WERI-Rb-1 (cell line): ENCODE data around the gene VDR.

Experiments used
- DNase-seq: peaks from one replicate; pipeline ENCODE4 v3.0.0-alpha.2; 2020
- H3K27ac ChIP-seq: fragments of 250-450 bp; sonication (Bioruptor Pico); 2 replicates; pipeline ENCODE4 v1.5.1; 2020; ENCODE audit warnings: mild to moderate bottlenecking, moderate library complexity
- H3K27me3 ChIP-seq: fragments of 250-450 bp; sonication (Bioruptor Pico); 2 replicates; pipeline ENCODE4 v1.5.1; 2021; ENCODE audit warnings: mild to moderate bottlenecking, low read depth, moderate library complexity; ENCODE audit not compliant: insufficient read depth, severe bottlenecking
- H3K36me3 ChIP-seq: fragments of 250-450 bp; sonication (Bioruptor Pico); 2 replicates; pipeline ENCODE4 v1.5.1; 2020; ENCODE audit warnings: mild to moderate bottlenecking, moderate library complexity
- H3K4me3 ChIP-seq: 2 replicates; pipeline ENCODE4 v1.5.1; 2011; ENCODE audit warnings: low read depth, mild to moderate bottlenecking, control low read depth, low read length
- H3K9me3 ChIP-seq: fragments of 250-450 bp; sonication (Bioruptor Pico); 2 replicates; pipeline ENCODE4 v1.5.1; 2021; ENCODE audit warnings: mild to moderate bottlenecking, moderate library complexity; ENCODE audit not compliant: severe bottlenecking
- CTCF ChIP-seq: IDR thresholded peaks from 2 replicates; pipeline ENCODE4 v1.5.1; 2011; ENCODE audit warnings: low read depth, mild to moderate bottlenecking, control low read depth, inconsistent platforms, low read length

The VDR gene

GRCh38 chr12:47896022-47896421, 8.8 kb downstream of the VDR start:
- Histone ChIP-seq H3K27me3 (no peaks in the 10 kb centered on the region), H3K27ac (no peak overlapping the region), H3K4me3 (no peak overlapping the region), H3K36me3 (no peaks in the 10 kb centered on the region), H3K9me3 (no peaks in the 10 kb centered on the region)
- no peak for DNase-seq
- TF ChIP-seq CTCF = no peak

GRCh38 chr12:47894652-47895051, 10.1 kb downstream of the VDR start:
- H3K27ac ChIP-seq = no peak overlapping the region
- no peaks in the 10 kb centered on the region for H3K9me3 ChIP-seq
- TF ChIP-seq CTCF = no peak
- H3K36me3 ChIP-seq = no peaks in the 10 kb centered on the region
- H3K27me3 ChIP-seq = no peaks in the 10 kb centered on the region
- no peak overlapping the region for H3K4me3 ChIP-seq
- no peak for DNase-seq

GRCh38 chr12:47894068-47894467, 10.7 kb downstream of the VDR start:
- Histone ChIP-seq H3K27me3 (no peaks in the 10 kb centered on the region), H3K36me3 (no peaks in the 10 kb centered on the region), H3K27ac (no peak overlapping the region), H3K9me3 (no peaks in the 10 kb centered on the region), H3K4me3 (no peak overlapping the region)
- TF ChIP-seq CTCF = no peak
- no peak for DNase-seq

GRCh38 chr12:47892819-47893218, 12.0 kb downstream of the VDR start:
- DNase-seq = no peak
- Histone ChIP-seq H3K9me3 (no peaks in the 10 kb centered on the region), H3K27ac (no peak overlapping the region), H3K27me3 (no peaks in the 10 kb centered on the region), H3K36me3 (no peaks in the 10 kb centered on the region), H3K4me3 (no peak overlapping the region)
- no peak for TF ChIP-seq CTCF

GRCh38 chr12:47891356-47891755, 13.4 kb downstream of the VDR start:
- H3K9me3 ChIP-seq = no peaks in the 10 kb centered on the region

More at GRCh38 chr12:47891356-47891755, 13.4 kb downstream of the VDR start:
- DNase-seq = no peak
- no peak for TF ChIP-seq CTCF
- no peak overlapping the region for H3K27ac ChIP-seq
- H3K4me3 ChIP-seq = no peak overlapping the region
- H3K27me3 ChIP-seq = no peaks in the 10 kb centered on the region
- no peaks in the 10 kb centered on the region for H3K36me3 ChIP-seq
